ENCODE data around the gene KMT2D. TPM values are rescaled to one million over a fixed set of nuclear protein-coding genes. Genes with fewer than 3 reads are reported as not detected.
A peak's percentile ranks its signal among the peaks of the same experiment; 100 is the strongest.
"Not testable (repeated sequence)": the region's sequence is repeated elsewhere in the genome, so short reads cannot be mapped to it uniquely, and the experiment has no call there.

Gene KMT2D
- total and polyA plus RNA-seq, 2 experiments from 2014 or later, result 17.6 to 120 TPM

GRCh38 chr12:49061916-49062315 lies 1.3 kb upstream of the KMT2D start:
- Histone ChIP-seq H4K20me1 (replicated peaks; ENCODE audit: insufficient read depth) (peaks cover 26% of the 10 kb centered on the region), H3K79me2 (replicated peaks; ENCODE audit: insufficient read depth) (peaks cover 32% of the 10 kb centered on the region), H3K4me1 (ENCODE audit: insufficient read depth) (peaks cover 21% of the 10 kb centered on the region)
- not testable (repeated sequence) for ATAC-seq; H3K9me2 ChIP-seq (ENCODE audit: insufficient read depth); H3K36me3 Mint-ChIP-seq (ENCODE audit: low read depth); H3K27ac Mint-ChIP-seq; H3K36me3 ChIP-seq (ENCODE audit: insufficient read depth); H3K9me3 Mint-ChIP-seq; H3K27me3 ChIP-seq (ENCODE audit: insufficient read depth); H2AFZ ChIP-seq; H3K4me3 ChIP-seq; H3F3A ChIP-seq (replicated peaks; ENCODE audit: low read depth); H3K27ac ChIP-seq (ENCODE audit: low read depth); DNase-seq (ENCODE audit: low spot score); H3K4me2 ChIP-seq
- Mint-ChIP-seq H3K4me3 (peak overlapping the region; percentile 81; the same call in 2 of the 3 replicates), H3K4me1 (peaks cover 33% of the 10 kb centered on the region), H3K27me3 (ENCODE audit: insufficient read depth, low read depth, poor library complexity) (peaks cover 22% of the 10 kb centered on the region)

GRCh38 chr12:49061157-49061650 lies 610 bp upstream of the KMT2D start:
- H3K4me2 ChIP-seq, result peak overlapping the region; percentile 98
- DNase-seq (ENCODE audit: low spot score) (no peak), ATAC-seq (no peak)
- no peaks in the 10 kb centered on the region for H3F3A ChIP-seq (replicated peaks; ENCODE audit: low read depth)
- Mint-ChIP-seq H3K27me3 (ENCODE audit: insufficient read depth, low read depth, poor library complexity) (peaks cover 21% of the 10 kb centered on the region), H3K9me3 (no peaks in the 10 kb centered on the region; the same call in 2 of the 3 replicates), H3K36me3 (ENCODE audit: low read depth) (peaks cover 4% of the 10 kb centered on the region; the same call in 1 of the 3 replicates), H3K4me1 (peaks cover 40% of the 10 kb centered on the region), H3K27ac (peak overlapping the region; percentile 100), H3K4me3 (peak overlapping the region; percentile 81)
- no peaks in the 10 kb centered on the region for H3K36me3 ChIP-seq (ENCODE audit: insufficient read depth)
- peaks cover 32% of the 10 kb centered on the region for H4K20me1 ChIP-seq (replicated peaks; ENCODE audit: insufficient read depth)
- H3K9me2 ChIP-seq (ENCODE audit: insufficient read depth), result no peaks in the 10 kb centered on the region
- no peaks in the 10 kb centered on the region for H3K27me3 ChIP-seq (ENCODE audit: insufficient read depth)
- peak overlapping the region; percentile 99 for H3K27ac ChIP-seq (ENCODE audit: low read depth)
- peaks cover 28% of the 10 kb centered on the region for H3K4me1 ChIP-seq (ENCODE audit: insufficient read depth)
- peaks cover 39% of the 10 kb centered on the region for H3K79me2 ChIP-seq (replicated peaks; ENCODE audit: insufficient read depth)
- H2AFZ ChIP-seq, result peak overlapping the region; percentile 92
- H3K4me3 ChIP-seq, result peak overlapping the region; percentile 99
- TF ChIP-seq EZH2 (IDR thresholded peaks at IDR 0.05; ENCODE audit: low read depth, unreplicated experiment) (no peak), CREB1 (CRISPR knock-in tag; IDR thresholded peaks at IDR 0.05; ENCODE audit: low read depth) (no peak), ZNF331 (CRISPR knock-in tag; IDR thresholded peaks at IDR 0.05; ENCODE audit: low read depth) (no peak), EZH2phosphoT487 (IDR thresholded peaks at IDR 0.05; ENCODE audit: unreplicated experiment) (no peak), ETS1 (IDR thresholded peaks at IDR 0.05) (no peak), REST (IDR thresholded peaks at IDR 0.05; ENCODE audit: unreplicated experiment) (no peak), CTCF (conservative IDR thresholded peaks at IDR 0.05; ENCODE audit: low read depth in 2 of 2) (no peak), STAT1 (IDR thresholded peaks at IDR 0.05; ENCODE audit: unreplicated experiment) (no peak), JUNB (IDR thresholded peaks at IDR 0.05; ENCODE audit: unreplicated experiment) (no peak), ZNF114 (CRISPR knock-in tag; IDR thresholded peaks at IDR 0.05) (no peak), POLR2AphosphoS5 (IDR thresholded peaks at IDR 0.05; ENCODE audit: low read depth) (no peak)

All from GM23338 (cell line).